SK-N-SH (cell line): Measurements from ENCODE around the gene MAD1L1.

Experiments used
- EZH2phosphoT487 ChIP-seq: fragments of 200-600 bp; sonication (generic); IDR thresholded peaks from 2 replicates; pipeline ENCODE4 v1.6.1; 2017; ENCODE audit warnings: low read depth, mixed run types, mild to moderate bottlenecking, antibody characterized with exemption, moderate library complexity, borderline replicate concordance
- JUND ChIP-seq: IDR thresholded peaks from 2 replicates; pipeline ENCODE4 v1.4.0; 2012
- POLR2AphosphoS5 ChIP-seq: IDR thresholded peaks from 2 replicates; pipeline ENCODE4 v1.6.1; 2012; ENCODE audit warnings: low read depth, low read length
- TAF1 ChIP-seq: IDR thresholded peaks from 2 replicates; pipeline ENCODE4 v1.6.1; 2012; ENCODE audit warnings: low read depth, mild to moderate bottlenecking, low read length, moderate library complexity, borderline replicate concordance
- TF ChIP-seq, protein P1 (sequence below): fragments of 200-600 bp; sonication (generic); IDR thresholded peaks from 2 replicates; pipeline ENCODE4 v1.6.1; 2017; ENCODE audit warnings: antibody characterized with exemption, mild to moderate bottlenecking, moderate library complexity
- TF ChIP-seq, protein P2 (sequence below): IDR thresholded peaks from 2 replicates; pipeline ENCODE4 v1.6.1; 2012; ENCODE audit warnings: mild to moderate bottlenecking, low read depth, low read length, moderate library complexity
- TF ChIP-seq, protein P3 (sequence below): IDR thresholded peaks from 2 replicates; pipeline ENCODE4; 2012

DNA sequence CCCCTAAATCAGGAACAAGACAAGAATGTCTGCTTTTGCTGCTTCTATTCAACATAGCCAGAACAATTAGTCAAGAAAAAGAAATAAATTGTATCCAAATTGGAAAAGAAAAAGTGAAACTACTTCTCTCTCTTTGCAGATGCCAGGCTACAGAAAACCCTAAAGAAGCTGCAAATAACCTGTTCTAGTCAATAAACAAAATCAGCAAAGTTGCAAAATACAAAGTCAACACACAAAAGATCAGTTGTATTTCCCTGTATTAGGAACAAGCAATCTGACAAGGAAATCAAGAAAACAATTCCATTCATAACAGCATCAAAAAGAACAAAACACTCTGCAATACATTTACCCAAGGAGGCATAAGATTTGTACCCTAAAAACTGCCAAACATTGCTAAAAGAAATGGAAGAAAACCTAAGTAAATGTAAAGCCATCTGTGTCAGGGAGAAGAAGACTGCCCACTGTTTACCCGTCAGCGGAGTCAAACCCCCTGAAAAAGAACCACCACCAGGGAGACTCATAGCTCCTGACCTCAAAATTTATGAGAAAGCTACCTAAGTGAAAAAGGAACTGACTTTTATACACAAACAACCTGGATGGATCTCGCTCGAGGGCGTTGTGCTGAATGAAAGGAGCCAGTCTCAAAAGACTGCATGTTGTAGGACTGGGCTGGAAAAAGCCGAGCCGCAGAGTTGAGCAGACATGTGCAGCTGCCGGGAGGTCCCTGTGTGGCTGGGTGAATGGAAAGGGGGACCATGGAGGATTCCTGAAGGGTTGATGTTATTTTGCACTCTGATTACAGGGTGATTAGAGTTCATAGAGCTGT, 263.1 kb downstream of the MAD1L1 start:
- TF ChIP-seq, protein P1, sequence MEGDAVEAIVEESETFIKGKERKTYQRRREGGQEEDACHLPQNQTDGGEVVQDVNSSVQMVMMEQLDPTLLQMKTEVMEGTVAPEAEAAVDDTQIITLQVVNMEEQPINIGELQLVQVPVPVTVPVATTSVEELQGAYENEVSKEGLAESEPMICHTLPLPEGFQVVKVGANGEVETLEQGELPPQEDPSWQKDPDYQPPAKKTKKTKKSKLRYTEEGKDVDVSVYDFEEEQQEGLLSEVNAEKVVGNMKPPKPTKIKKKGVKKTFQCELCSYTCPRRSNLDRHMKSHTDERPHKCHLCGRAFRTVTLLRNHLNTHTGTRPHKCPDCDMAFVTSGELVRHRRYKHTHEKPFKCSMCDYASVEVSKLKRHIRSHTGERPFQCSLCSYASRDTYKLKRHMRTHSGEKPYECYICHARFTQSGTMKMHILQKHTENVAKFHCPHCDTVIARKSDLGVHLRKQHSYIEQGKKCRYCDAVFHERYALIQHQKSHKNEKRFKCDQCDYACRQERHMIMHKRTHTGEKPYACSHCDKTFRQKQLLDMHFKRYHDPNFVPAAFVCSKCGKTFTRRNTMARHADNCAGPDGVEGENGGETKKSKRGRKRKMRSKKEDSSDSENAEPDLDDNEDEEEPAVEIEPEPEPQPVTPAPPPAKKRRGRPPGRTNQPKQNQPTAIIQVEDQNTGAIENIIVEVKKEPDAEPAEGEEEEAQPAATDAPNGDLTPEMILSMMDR = no peak
- TF ChIP-seq EZH2phosphoT487 (no peak), TAF1 (no peak), POLR2AphosphoS5 (no peak), JUND (no peak)
- TF ChIP-seq, protein P2, sequence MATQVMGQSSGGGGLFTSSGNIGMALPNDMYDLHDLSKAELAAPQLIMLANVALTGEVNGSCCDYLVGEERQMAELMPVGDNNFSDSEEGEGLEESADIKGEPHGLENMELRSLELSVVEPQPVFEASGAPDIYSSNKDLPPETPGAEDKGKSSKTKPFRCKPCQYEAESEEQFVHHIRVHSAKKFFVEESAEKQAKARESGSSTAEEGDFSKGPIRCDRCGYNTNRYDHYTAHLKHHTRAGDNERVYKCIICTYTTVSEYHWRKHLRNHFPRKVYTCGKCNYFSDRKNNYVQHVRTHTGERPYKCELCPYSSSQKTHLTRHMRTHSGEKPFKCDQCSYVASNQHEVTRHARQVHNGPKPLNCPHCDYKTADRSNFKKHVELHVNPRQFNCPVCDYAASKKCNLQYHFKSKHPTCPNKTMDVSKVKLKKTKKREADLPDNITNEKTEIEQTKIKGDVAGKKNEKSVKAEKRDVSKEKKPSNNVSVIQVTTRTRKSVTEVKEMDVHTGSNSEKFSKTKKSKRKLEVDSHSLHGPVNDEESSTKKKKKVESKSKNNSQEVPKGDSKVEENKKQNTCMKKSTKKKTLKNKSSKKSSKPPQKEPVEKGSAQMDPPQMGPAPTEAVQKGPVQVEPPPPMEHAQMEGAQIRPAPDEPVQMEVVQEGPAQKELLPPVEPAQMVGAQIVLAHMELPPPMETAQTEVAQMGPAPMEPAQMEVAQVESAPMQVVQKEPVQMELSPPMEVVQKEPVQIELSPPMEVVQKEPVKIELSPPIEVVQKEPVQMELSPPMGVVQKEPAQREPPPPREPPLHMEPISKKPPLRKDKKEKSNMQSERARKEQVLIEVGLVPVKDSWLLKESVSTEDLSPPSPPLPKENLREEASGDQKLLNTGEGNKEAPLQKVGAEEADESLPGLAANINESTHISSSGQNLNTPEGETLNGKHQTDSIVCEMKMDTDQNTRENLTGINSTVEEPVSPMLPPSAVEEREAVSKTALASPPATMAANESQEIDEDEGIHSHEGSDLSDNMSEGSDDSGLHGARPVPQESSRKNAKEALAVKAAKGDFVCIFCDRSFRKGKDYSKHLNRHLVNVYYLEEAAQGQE = no peak
- TF ChIP-seq, protein P3, sequence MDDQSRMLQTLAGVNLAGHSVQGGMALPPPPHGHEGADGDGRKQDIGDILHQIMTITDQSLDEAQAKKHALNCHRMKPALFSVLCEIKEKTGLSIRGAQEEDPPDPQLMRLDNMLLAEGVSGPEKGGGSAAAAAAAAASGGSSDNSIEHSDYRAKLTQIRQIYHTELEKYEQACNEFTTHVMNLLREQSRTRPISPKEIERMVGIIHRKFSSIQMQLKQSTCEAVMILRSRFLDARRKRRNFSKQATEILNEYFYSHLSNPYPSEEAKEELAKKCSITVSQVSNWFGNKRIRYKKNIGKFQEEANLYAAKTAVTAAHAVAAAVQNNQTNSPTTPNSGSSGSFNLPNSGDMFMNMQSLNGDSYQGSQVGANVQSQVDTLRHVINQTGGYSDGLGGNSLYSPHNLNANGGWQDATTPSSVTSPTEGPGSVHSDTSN = no peak
